ENCODE data around the gene TCP11L1. TPM values are rescaled to one million over a fixed set of nuclear protein-coding genes. Genes with fewer than 3 reads are reported as not detected.
"Not testable (repeated sequence)": the region's sequence is repeated elsewhere in the genome, so short reads cannot be mapped to it uniquely, and the experiment has no call there.

Gene TCP11L1
- total and polyA plus RNA-seq, 9 of the 15 experiments (the other 6 are each of a cell fraction or from before 2014, with no cell fraction given), result 1.6 to 15.3 (median 5.4) TPM

DNA sequence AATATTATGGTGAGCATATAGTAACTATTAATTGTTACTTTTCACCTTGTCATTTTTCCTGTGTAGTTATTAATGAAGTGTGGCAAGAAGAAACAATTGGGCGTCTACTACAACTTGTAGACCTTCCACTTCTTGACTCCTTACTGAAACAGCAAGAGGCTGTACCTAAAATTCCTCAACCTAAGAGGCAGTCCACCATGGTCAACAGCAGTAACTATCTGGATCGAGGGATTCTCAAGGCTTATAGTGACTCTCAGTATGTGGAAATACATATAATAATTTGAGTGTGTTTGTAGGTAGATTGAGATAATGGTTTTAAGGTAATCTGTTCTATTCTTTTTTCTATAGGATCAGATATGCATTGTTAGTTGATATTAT, 10.8 kb upstream of the TCP11L1 start:
- Histone ChIP-seq H3K79me2 (ENCODE audit: control insufficient read depth, insufficient read depth, low read length) (no peaks in the 10 kb centered on the region), H3K9ac (ENCODE audit: insufficient read depth in 1 of 2, low read depth in 2 of 2, low read length in 2 of 2) (no peak overlapping the region), H3K4me1 (replicated peaks in 1 of 2; ENCODE audit: control insufficient read depth in 2 of 2, insufficient read depth in 2 of 2, low read length in 2 of 2) (no peaks in the 10 kb centered on the region), H3K4me2 (ENCODE audit: insufficient read depth, low read length) (no peak overlapping the region), H4K20me1 (replicated peaks; ENCODE audit: control insufficient read depth, insufficient read depth, low read length) (no peaks in the 10 kb centered on the region), H3K9me3 (replicated peaks; ENCODE audit: control insufficient read depth, insufficient read depth, low read depth, low read length) (no peaks in the 10 kb centered on the region), H3K36me3 (ENCODE audit: control insufficient read depth, insufficient read depth, low read length) (peaks cover 12% of the 10 kb centered on the region; the same call in 2 of the 3 replicates), H3K27me3 (ENCODE audit: control insufficient read depth in 2 of 2, insufficient read depth in 2 of 2, low read length in 2 of 2) (no peaks in the 10 kb centered on the region), H3K4me3 (no peak overlapping the region), H3K27ac (ENCODE audit: extremely low read depth, low read depth, low read length) (no peak overlapping the region), H2AFZ (ENCODE audit: low read depth, low read length) (no peak overlapping the region), H3K9me1 (ENCODE audit: control insufficient read depth, insufficient read depth, low read length) (no peaks in the 10 kb centered on the region)
- DNase-seq (ENCODE audit: extremely low read depth in 1 of 4, low spot score in 3 of 4), result no peak
- no peak for ATAC-seq
- BruUV-seq (replicated peaks), result no TSS peak
- POLR2A ChIA-PET, result interaction anchor here (2.1 to 3.1 kb wide), 3 partner anchors 11 to 13 kb away, joined by 7 to 25 read pairs (median 9); partner anchors contain the start of genes DEPDC7 and TCP11L1
- WGBS (ENCODE audit: insufficient coverage, low coverage, missing lambda C conversion rate), result 68% methylated on average over 2 of the region's 2 CpGs
- intact Hi-C loops (cut with micrococcal nuclease), result no loop called here
- peak; percentile 6 for FAIRE-seq
- CTCF ChIA-PET (ENCODE audit: low intra/inter-chr PET ratio), result no interaction called here
- in situ Hi-C loops (cut with MboI), result no loop called here
- TF ChIP-seq STAT5A (IDR thresholded peaks at IDR 0.05; ENCODE audit: borderline replicate concordance, low read length) (no peak), NR2F6 (CRISPR knock-in tag; IDR thresholded peaks at IDR 0.05) (no peak)

- POLR2A ChIA-PET, result interaction anchor here (1.5 to 2.9 kb wide), 2 partner anchors 10 to 13 kb away, joined by 5 to 9 read pairs; partner anchors contain the start of genes DEPDC7 and TCP11L1
- FAIRE-seq; H3K9ac ChIP-seq (ENCODE audit: insufficient read depth in 1 of 2, low read depth in 2 of 2, low read length in 2 of 2); BruUV-seq (replicated peaks); intact Hi-C loops (cut with micrococcal nuclease); H4K20me1 ChIP-seq (replicated peaks; ENCODE audit: control insufficient read depth, insufficient read depth, low read length); H3K4me3 ChIP-seq; in situ Hi-C loops (cut with MboI); ATAC-seq; H3K9me3 ChIP-seq (replicated peaks; ENCODE audit: control insufficient read depth, insufficient read depth, low read depth, low read length); H3K4me1 ChIP-seq (replicated peaks in 1 of 2; ENCODE audit: control insufficient read depth in 2 of 2, insufficient read depth in 2 of 2, low read length in 2 of 2); H3K4me2 ChIP-seq (ENCODE audit: insufficient read depth, low read length); H3K27ac ChIP-seq (ENCODE audit: extremely low read depth, low read depth, low read length); DNase-seq (ENCODE audit: extremely low read depth in 1 of 4, low spot score in 3 of 4); H3K9me1 ChIP-seq (ENCODE audit: control insufficient read depth, insufficient read depth, low read length); H2AFZ ChIP-seq (ENCODE audit: low read depth, low read length); CTCF ChIA-PET (ENCODE audit: low intra/inter-chr PET ratio); H3K79me2 ChIP-seq (ENCODE audit: control insufficient read depth, insufficient read depth, low read length); H3K27me3 ChIP-seq (ENCODE audit: control insufficient read depth in 2 of 2, insufficient read depth in 2 of 2, low read length in 2 of 2): not testable (repeated sequence)
- 83% methylated on average over 5 of the region's 6 CpGs for WGBS (ENCODE audit: insufficient coverage, low coverage, missing lambda C conversion rate)
- H3K36me3 ChIP-seq (ENCODE audit: control insufficient read depth, insufficient read depth, low read length), result peaks cover 12% of the 10 kb centered on the region; the same call in 2 of the 3 replicates
Observed at GRCh38 chr11:33029218-33029617, 10.2 kb upstream of the TCP11L1 start.
